ENCODE results near the gene PJVK. TPM values are rescaled to one million over a fixed set of nuclear protein-coding genes. Genes with fewer than 3 reads are reported as not detected.

PJVK gene
- polyA plus RNA-seq, 1 donor (not counting 4 experiments of a cell fraction or from before 2014, with no cell fraction given) = 3.5 TPM

GRCh38 chr2:178506949-178507348 is 55.8 kb downstream of the PJVK start:
- Histone ChIP-seq H3K9ac (ENCODE audit: control insufficient read depth, extremely low read depth, insufficient read depth, low read length) (no peak overlapping the region), H3K4me3 (ENCODE audit: control insufficient read depth in 2 of 3, extremely low read depth in 1 of 3, insufficient read depth in 2 of 3, low read depth in 1 of 3, low read length in 3 of 3) (no peak overlapping the region), H3K79me2 (ENCODE audit: control insufficient read depth, insufficient read depth, low read length) (no peaks in the 10 kb centered on the region), H3K27ac (ENCODE audit: control insufficient read depth, insufficient read depth, low read length) (no peak overlapping the region), H3K9me1 (ENCODE audit: control insufficient read depth, extremely low read depth, insufficient read depth, low read length) (no peaks in the 10 kb centered on the region), H2AFZ (ENCODE audit: control insufficient read depth, low read length) (no peak overlapping the region), H3K27me3 (ENCODE audit: control insufficient read depth, extremely low read depth, insufficient read depth, low read length) (no peaks in the 10 kb centered on the region), H3K4me2 (ENCODE audit: control insufficient read depth, extremely low read depth, insufficient read depth, low read depth, low read length) (no peak overlapping the region), H4K20me1 (ENCODE audit: control insufficient read depth, extremely low read depth, insufficient read depth, low read length) (no peaks in the 10 kb centered on the region), H3K36me3 (ENCODE audit: control insufficient read depth in 2 of 2, extremely low read depth in 1 of 2, insufficient read depth in 2 of 2, low read length in 2 of 2) (peaks cover 2 to 6% of the 10 kb centered on the region in 2 experiments), H3K4me1 (ENCODE audit: control insufficient read depth, extremely low read depth, insufficient read depth, low read length) (no peaks in the 10 kb centered on the region), H3K9me3 (ENCODE audit: control insufficient read depth, low read depth, low read length) (no peaks in the 10 kb centered on the region)
- DNase-seq (ENCODE audit: low read depth, low spot score) (no peak), FAIRE-seq (no peak)
- no peak for TF ChIP-seq CTCF (optimal IDR thresholded peaks at IDR 0.05 in 1 of 3, IDR thresholded peaks at IDR 0.05 in 1 of 3, conservative IDR thresholded peaks at IDR 0.05 in 1 of 3; ENCODE audit: extremely low read depth in 1 of 3, insufficient read depth in 2 of 3, low read length in 3 of 3)
- no peak for TF ChIP-seq EZH2 (IDR thresholded peaks at IDR 0.05; ENCODE audit: low read length)
- dilution Hi-C loops (cut with MboI; ENCODE audit: extremely low pct_ligation_motif_present, low sequenced_read_pairs) = no loop called here

- no peaks in the 10 kb centered on the region for H3K9me1 ChIP-seq (ENCODE audit: control insufficient read depth, extremely low read depth, insufficient read depth, low read length)
- H3K36me3 ChIP-seq (ENCODE audit: control insufficient read depth in 2 of 2, extremely low read depth in 1 of 2, insufficient read depth in 2 of 2, low read length in 2 of 2) = no peaks in the 10 kb centered on the region
- H3K4me2 ChIP-seq (ENCODE audit: control insufficient read depth, extremely low read depth, insufficient read depth, low read depth, low read length) = no peak overlapping the region
- FAIRE-seq (no peak), DNase-seq (ENCODE audit: low read depth, low spot score) (no peak)
- no peaks in the 10 kb centered on the region for H3K27me3 ChIP-seq (ENCODE audit: control insufficient read depth, extremely low read depth, insufficient read depth, low read length)
- H4K20me1 ChIP-seq (ENCODE audit: control insufficient read depth, extremely low read depth, insufficient read depth, low read length) = no peaks in the 10 kb centered on the region
- H3K79me2 ChIP-seq (ENCODE audit: control insufficient read depth, insufficient read depth, low read length) = no peaks in the 10 kb centered on the region
- TF ChIP-seq CTCF (optimal IDR thresholded peaks at IDR 0.05 in 1 of 3, IDR thresholded peaks at IDR 0.05 in 1 of 3, conservative IDR thresholded peaks at IDR 0.05 in 1 of 3; ENCODE audit: extremely low read depth in 1 of 3, insufficient read depth in 2 of 3, low read length in 3 of 3) (no peak), EZH2 (IDR thresholded peaks at IDR 0.05; ENCODE audit: low read length) (no peak)
- no peak overlapping the region for H2AFZ ChIP-seq (ENCODE audit: control insufficient read depth, low read length)
- dilution Hi-C loops (cut with MboI; ENCODE audit: extremely low pct_ligation_motif_present, low sequenced_read_pairs) = no loop called here
- no peak overlapping the region for H3K27ac ChIP-seq (ENCODE audit: control insufficient read depth, insufficient read depth, low read length)
- H3K9me3 ChIP-seq (ENCODE audit: control insufficient read depth, low read depth, low read length) = no peaks in the 10 kb centered on the region
- H3K4me3 ChIP-seq (ENCODE audit: control insufficient read depth in 2 of 3, extremely low read depth in 1 of 3, insufficient read depth in 2 of 3, low read depth in 1 of 3, low read length in 3 of 3) = no peak overlapping the region
- H3K9ac ChIP-seq (ENCODE audit: control insufficient read depth, extremely low read depth, insufficient read depth, low read length) = no peak overlapping the region
- H3K4me1 ChIP-seq (ENCODE audit: control insufficient read depth, extremely low read depth, insufficient read depth, low read length) = no peaks in the 10 kb centered on the region
Observed at GRCh38 chr2:178508646-178509045, 57.5 kb downstream of the PJVK start.

All from keratinocyte (primary cell).